NCI-H2196 treated with DMSO at 0.1 percent for 48 hours (cell line): Measurements from ENCODE around the gene JPH2.

Experiments used
- DNase-seq: peaks from one replicate; lab custom pipeline; 2025; ENCODE audit not compliant: unreplicated experiment; lab: John Stamatoyannopoulos, UW

Gene JPH2

GRCh38 chr20:44065401-44066340 lies 121.3 kb downstream of the JPH2 start:
- no peak for DNase-seq

- DNase-seq, result no peak
Observed at GRCh38 chr20:44064501-44065400, 122.2 kb downstream of the JPH2 start.
